KMS-11 (cell line): ENCODE measurements around the gene GMPPB.

Experiments
- H2AFZ ChIP-seq: fragments of 200-600 bp; sonication (generic); 2 replicates; pipeline ENCODE4 v1.6.1; 2016; ENCODE audit warnings: antibody characterized with exemption, mixed run types, low read depth
- H3K27ac ChIP-seq: fragments of 200-600 bp; sonication (generic); 2 replicates; pipeline ENCODE4 v1.6.1; 2016; ENCODE audit warnings: mild to moderate bottlenecking, mixed run types
- H3K27me3 ChIP-seq: fragments of 200-600 bp; sonication (generic); 2 replicates; pipeline ENCODE4 v1.6.1; 2017; ENCODE audit warnings: mild to moderate bottlenecking, low read depth, mixed run types, moderate library complexity; ENCODE audit not compliant: insufficient read depth
- H3K36me3 ChIP-seq: fragments of 200-600 bp; sonication (generic); 2 replicates; pipeline ENCODE4 v1.6.1; 2017; ENCODE audit warnings: mild to moderate bottlenecking, mixed run types; ENCODE audit not compliant: insufficient read depth
- H3K4me1 ChIP-seq: fragments of 200-600 bp; sonication (generic); 2 replicates; pipeline ENCODE4 v1.6.1; 2016; ENCODE audit warnings: mild to moderate bottlenecking, low read depth, mixed run types; ENCODE audit not compliant: poor library complexity, severe bottlenecking
- H3K4me2 ChIP-seq: fragments of 200-600 bp; sonication (generic); 2 replicates; pipeline ENCODE4 v1.7.0; 2016; ENCODE audit warnings: mild to moderate bottlenecking, mixed run types
- H3K4me3 ChIP-seq: fragments of 200-600 bp; sonication (generic); IDR thresholded peaks from 2 replicates; pipeline ENCODE4 v1.6.1; 2017; ENCODE audit warnings: low read depth, low read length, mixed read lengths; ENCODE audit not compliant: insufficient read depth
- H3K79me2 ChIP-seq: fragments of 200-600 bp; sonication (generic); 2 replicates; pipeline ENCODE4 v1.6.1; 2016; ENCODE audit warnings: low read depth, mixed run types; ENCODE audit not compliant: insufficient read depth
- H3K9ac ChIP-seq: fragments of 200-600 bp; sonication (generic); 2 replicates; pipeline ENCODE4 v1.6.1; 2016; ENCODE audit warnings: mild to moderate bottlenecking, mixed run types
- H4K20me1 ChIP-seq: fragments of 200-600 bp; sonication (generic); 2 replicates; pipeline ENCODE4 v1.6.1; 2016; ENCODE audit warnings: mild to moderate bottlenecking, mixed run types; ENCODE audit not compliant: insufficient read depth
- CTCF ChIP-seq: fragments of 200-600 bp; sonication (generic); conservative IDR thresholded peaks from 2 replicates; pipeline ENCODE4 v1.6.1; 2017; ENCODE audit warnings: low read depth, mild to moderate bottlenecking, antibody characterized with exemption, low read length, moderate library complexity, mixed read lengths

Gene GMPPB

GRCh38 chr3:49714728-49715550, 8.8 kb downstream of the GMPPB start:
- Histone ChIP-seq H3K36me3 (no peaks in the 10 kb centered on the region), H3K9ac (no peak overlapping the region), H3K27ac (no peak overlapping the region), H4K20me1 (no peaks in the 10 kb centered on the region), H3K79me2 (no peaks in the 10 kb centered on the region), H3K4me2 (no peak overlapping the region), H3K27me3 (no peaks in the 10 kb centered on the region), H3K4me3 (no peak overlapping the region), H3K4me1 (no peaks in the 10 kb centered on the region), H2AFZ (no peak overlapping the region)
- TF ChIP-seq CTCF: no peak

GRCh38 chr3:49713336-49714105, 10.2 kb downstream of the GMPPB start:
- H3K4me2 ChIP-seq: no peak overlapping the region
- no peak overlapping the region for H3K4me3 ChIP-seq
- no peaks in the 10 kb centered on the region for H4K20me1 ChIP-seq
- no peaks in the 10 kb centered on the region for H3K79me2 ChIP-seq
- no peak for TF ChIP-seq CTCF
- no peak overlapping the region for H3K9ac ChIP-seq
- no peak overlapping the region for H2AFZ ChIP-seq
- H3K27ac ChIP-seq: no peak overlapping the region
- no peaks in the 10 kb centered on the region for H3K4me1 ChIP-seq
- no peaks in the 10 kb centered on the region for H3K36me3 ChIP-seq
- H3K27me3 ChIP-seq: no peaks in the 10 kb centered on the region

GRCh38 chr3:49712631-49713317, 11.0 kb downstream of the GMPPB start:
- H4K20me1 ChIP-seq: no peaks in the 10 kb centered on the region
- no peak overlapping the region for H3K4me2 ChIP-seq
- H3K27me3 ChIP-seq: no peaks in the 10 kb centered on the region
- H3K9ac ChIP-seq: no peak overlapping the region
- no peaks in the 10 kb centered on the region for H3K36me3 ChIP-seq
- no peaks in the 10 kb centered on the region for H3K4me1 ChIP-seq
- no peaks in the 10 kb centered on the region for H3K79me2 ChIP-seq
- TF ChIP-seq CTCF: no peak
- H2AFZ ChIP-seq: no peak overlapping the region
- no peak overlapping the region for H3K4me3 ChIP-seq
- no peak overlapping the region for H3K27ac ChIP-seq

GRCh38 chr3:49712166-49712565, 11.6 kb downstream of the GMPPB start:
- Histone ChIP-seq H3K4me2 (no peak overlapping the region), H3K4me3 (no peak overlapping the region), H3K9ac (no peak overlapping the region), H3K27ac (no peak overlapping the region), H3K79me2 (no peaks in the 10 kb centered on the region), H3K27me3 (no peaks in the 10 kb centered on the region), H3K4me1 (no peaks in the 10 kb centered on the region), H3K36me3 (no peaks in the 10 kb centered on the region), H4K20me1 (no peaks in the 10 kb centered on the region), H2AFZ (no peak overlapping the region)
- no peak for TF ChIP-seq CTCF
